Fibroblast of villous mesenchyme (primary cell): ENCODE results near the gene RNF220. TPM values are rescaled to one million over a fixed set of nuclear protein-coding genes. Genes with fewer than 3 reads are reported as not detected.

Experiments
- DNase-seq: peaks from one replicate; pipeline ENCODE4 v3.0.0-alpha.2; 2010; ENCODE audit warnings: low read depth
- H3K4me3 ChIP-seq: 2 replicates; pipeline ENCODE4 v1.5.1; 2011; ENCODE audit warnings: low read depth, mild to moderate bottlenecking, low read length
- CTCF ChIP-seq: IDR thresholded peaks from 2 replicates; pipeline ENCODE4 v1.5.1; 2012; ENCODE audit warnings: low read depth, mild to moderate bottlenecking, low read length; ENCODE audit not compliant: insufficient read depth
- total RNA-seq: library from RNA; depleted of rRNA; stranded (reverse); fragments of >200 nt; gene quantifications from 2 replicates; pipeline ENCODE4 v1.2.3, GENCODE V29; 2012

RNF220 gene
- total RNA-seq, 1 donor: 47.5 TPM

- no peak for TF ChIP-seq CTCF
- peak overlapping the region; percentile 41 for H3K4me3 ChIP-seq
- peak; percentile 14 for DNase-seq
Observed at GRCh38 chr1:44616991-44617702, 212.1 kb downstream of the RNF220 start.

- no peak overlapping the region for H3K4me3 ChIP-seq
- DNase-seq: no peak
- no peak for TF ChIP-seq CTCF
Observed at GRCh38 chr1:44617703-44618029, 212.6 kb downstream of the RNF220 start.

GRCh38 chr1:44619261-44619900, 214.3 kb downstream of the RNF220 start:
- no peak overlapping the region for H3K4me3 ChIP-seq
- peak; percentile 26 for DNase-seq
- TF ChIP-seq CTCF: no peak

- H3K4me3 ChIP-seq: no peak overlapping the region
- DNase-seq: no peak
- TF ChIP-seq CTCF: no peak
Observed at GRCh38 chr1:44620072-44620471, 215.0 kb downstream of the RNF220 start.

- peak; percentile 5 for DNase-seq
Observed at GRCh38 chr1:44621841-44622286, 216.8 kb downstream of the RNF220 start.

GRCh38 chr1:44624268-44624901, 219.3 kb downstream of the RNF220 start:
- no peak for DNase-seq
- TF ChIP-seq CTCF: no peak
- no peak overlapping the region for H3K4me3 ChIP-seq

More at GRCh38 chr1:44621841-44622286, 216.8 kb downstream of the RNF220 start:
- TF ChIP-seq CTCF: no peak
- no peak overlapping the region for H3K4me3 ChIP-seq
